Parathyroid adenoma (tissue), 2 donors: Measurements from ENCODE around the gene RNF125.

Source experiments
- H2AFZ ChIP-seq: fragments of 300-600 bp; sonication (generic); one replicate; pipeline ENCODE4 v1.7.0; 2017; ENCODE audit warnings: antibody characterized with exemption, mild to moderate bottlenecking
- H3K27ac ChIP-seq: fragments of 300-600 bp; sonication (generic); one replicate; pipeline ENCODE4 v1.7.0; 2017
- H3K27me3 ChIP-seq: fragments of 300-600 bp; sonication (generic); one replicate; pipeline ENCODE4 v1.7.0; 2017; ENCODE audit warnings: low read length; ENCODE audit not compliant: control insufficient read depth, insufficient read depth
- H3K36me3 ChIP-seq: fragments of 300-600 bp; sonication (generic); one replicate; pipeline ENCODE4 v1.7.0; 2017; ENCODE audit warnings: low read length; ENCODE audit not compliant: control insufficient read depth, insufficient read depth
- H3K4me1 ChIP-seq: fragments of 300-600 bp; sonication (generic); one replicate; pipeline ENCODE4 v1.7.0; 2017; ENCODE audit warnings: control low read depth
- H3K4me2 ChIP-seq: fragments of 300-600 bp; sonication (generic); one replicate; pipeline ENCODE4 v1.7.0; 2017; ENCODE audit warnings: low read length
- H3K4me3 ChIP-seq: fragments of 300-600 bp; sonication (generic); one replicate; pipeline ENCODE4 v1.7.0; 2017; ENCODE audit warnings: low read depth, low read length
- H3K79me2 ChIP-seq: fragments of 300-600 bp; sonication (generic); one replicate; pipeline ENCODE4 v1.7.0; 2017; ENCODE audit warnings: control low read depth
- H3K9ac ChIP-seq: fragments of 300-600 bp; sonication (generic); one replicate; pipeline ENCODE4 v1.7.0; 2017; ENCODE audit warnings: mild to moderate bottlenecking
- H3K9me3 ChIP-seq: fragments of 300-600 bp; sonication (generic); one replicate; pipeline ENCODE4 v1.7.0; 2017; ENCODE audit warnings: low read length; ENCODE audit not compliant: control insufficient read depth
- TF ChIP-seq, protein P1 (sequence below): fragments of 300-600 bp; sonication (generic); IDR thresholded peaks from one replicate; pipeline ENCODE4 v1.7.0; 2017; ENCODE audit warnings: antibody characterized with exemption, mild to moderate bottlenecking
- donor health status: primary hyperparathyroidism.

Gene RNF125

GRCh38 chr18:32049393-32050171 lies 31.0 kb downstream of the RNF125 start:
- H3K27ac ChIP-seq: peak overlapping the region; percentile 3
- H2AFZ ChIP-seq: no peak overlapping the region
- TF ChIP-seq, protein P1, sequence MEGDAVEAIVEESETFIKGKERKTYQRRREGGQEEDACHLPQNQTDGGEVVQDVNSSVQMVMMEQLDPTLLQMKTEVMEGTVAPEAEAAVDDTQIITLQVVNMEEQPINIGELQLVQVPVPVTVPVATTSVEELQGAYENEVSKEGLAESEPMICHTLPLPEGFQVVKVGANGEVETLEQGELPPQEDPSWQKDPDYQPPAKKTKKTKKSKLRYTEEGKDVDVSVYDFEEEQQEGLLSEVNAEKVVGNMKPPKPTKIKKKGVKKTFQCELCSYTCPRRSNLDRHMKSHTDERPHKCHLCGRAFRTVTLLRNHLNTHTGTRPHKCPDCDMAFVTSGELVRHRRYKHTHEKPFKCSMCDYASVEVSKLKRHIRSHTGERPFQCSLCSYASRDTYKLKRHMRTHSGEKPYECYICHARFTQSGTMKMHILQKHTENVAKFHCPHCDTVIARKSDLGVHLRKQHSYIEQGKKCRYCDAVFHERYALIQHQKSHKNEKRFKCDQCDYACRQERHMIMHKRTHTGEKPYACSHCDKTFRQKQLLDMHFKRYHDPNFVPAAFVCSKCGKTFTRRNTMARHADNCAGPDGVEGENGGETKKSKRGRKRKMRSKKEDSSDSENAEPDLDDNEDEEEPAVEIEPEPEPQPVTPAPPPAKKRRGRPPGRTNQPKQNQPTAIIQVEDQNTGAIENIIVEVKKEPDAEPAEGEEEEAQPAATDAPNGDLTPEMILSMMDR: no peak
- no peaks in the 10 kb centered on the region for H3K79me2 ChIP-seq
- H3K27me3 ChIP-seq: no peaks in the 10 kb centered on the region
- no peak overlapping the region for H3K9ac ChIP-seq
- H3K4me1 ChIP-seq: peaks cover 3% of the 10 kb centered on the region
- H3K36me3 ChIP-seq: no peaks in the 10 kb centered on the region
- no peak overlapping the region for H3K4me2 ChIP-seq
- H3K9me3 ChIP-seq: no peaks in the 10 kb centered on the region
- no peak overlapping the region for H3K4me3 ChIP-seq

DNA sequence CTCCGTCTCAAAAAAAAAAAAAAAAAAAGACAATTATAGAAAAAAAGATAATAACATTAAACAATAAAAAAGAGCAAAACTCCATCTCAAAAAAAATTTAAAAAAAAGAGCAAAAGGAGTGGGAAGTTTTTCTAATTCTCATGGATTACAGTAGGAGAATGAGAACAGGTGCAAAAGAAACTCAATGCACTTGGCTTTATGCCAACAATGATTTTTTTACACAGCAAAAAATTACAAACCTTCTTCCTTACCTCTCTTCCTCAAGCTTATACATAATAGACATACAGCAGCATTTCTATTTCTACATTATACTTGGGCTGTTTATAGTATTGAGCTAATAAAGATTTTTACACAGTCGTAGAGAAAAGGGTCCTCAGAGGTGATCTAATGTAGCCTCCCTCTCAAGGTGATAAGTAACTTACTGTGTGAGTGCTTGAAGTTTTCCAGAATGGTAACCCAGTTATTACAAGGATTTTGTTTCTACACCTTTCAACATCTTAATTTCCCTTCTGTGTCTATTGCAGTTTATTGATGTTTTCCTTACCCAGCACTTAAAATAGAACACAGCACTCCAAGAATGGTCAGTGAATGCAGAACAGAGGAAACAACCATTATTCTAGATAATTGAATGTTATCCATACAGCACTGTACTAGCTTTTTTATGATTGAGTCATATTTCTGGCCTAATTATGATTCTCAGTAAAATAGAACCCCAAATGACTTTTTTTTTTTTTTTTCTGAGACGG lies 38.2 kb downstream of the RNF125 start:
- H3K4me2 ChIP-seq: no peak overlapping the region
- H3K27ac ChIP-seq: no peak overlapping the region
- no peaks in the 10 kb centered on the region for H3K27me3 ChIP-seq
- H3K9me3 ChIP-seq: no peaks in the 10 kb centered on the region
- H2AFZ ChIP-seq: no peak overlapping the region
- no peaks in the 10 kb centered on the region for H3K4me1 ChIP-seq
- no peaks in the 10 kb centered on the region for H3K36me3 ChIP-seq
- no peak overlapping the region for H3K9ac ChIP-seq
- TF ChIP-seq, protein P1: no peak
- no peak overlapping the region for H3K4me3 ChIP-seq
- no peaks in the 10 kb centered on the region for H3K79me2 ChIP-seq

DNA sequence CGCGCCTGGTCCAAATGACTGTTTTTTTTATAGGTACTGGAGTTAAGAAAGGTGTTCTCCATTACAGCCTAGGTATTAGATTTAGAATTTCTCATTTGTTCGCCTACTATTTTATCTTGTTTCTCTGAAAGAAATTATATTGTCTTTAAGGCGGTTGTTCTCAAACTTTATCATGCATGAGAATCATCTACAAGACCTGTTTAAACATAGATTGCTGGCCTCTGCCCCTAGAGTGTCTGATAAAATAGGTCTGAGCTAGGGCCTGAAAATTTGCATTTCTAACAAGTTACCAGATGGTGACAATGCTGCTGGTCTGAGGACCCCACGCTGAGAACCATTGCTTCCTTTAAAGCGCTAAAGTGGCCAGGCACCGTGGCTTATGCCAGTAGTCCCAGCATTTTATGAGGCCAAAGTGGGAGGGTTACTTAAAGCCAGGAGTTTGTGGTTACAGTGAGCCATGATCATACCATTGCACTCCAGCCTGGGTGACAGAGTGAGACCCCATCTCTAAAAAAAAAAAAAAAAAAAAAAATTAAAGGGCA lies 39.1 kb downstream of the RNF125 start:
- H3K4me2 ChIP-seq: no peak overlapping the region
- H2AFZ ChIP-seq: no peak overlapping the region
- H3K4me3 ChIP-seq: no peak overlapping the region
- no peaks in the 10 kb centered on the region for H3K36me3 ChIP-seq
- no peaks in the 10 kb centered on the region for H3K79me2 ChIP-seq
- no peak overlapping the region for H3K9ac ChIP-seq
- H3K27ac ChIP-seq: no peak overlapping the region
- TF ChIP-seq, protein P1: no peak
- no peaks in the 10 kb centered on the region for H3K27me3 ChIP-seq
- no peaks in the 10 kb centered on the region for H3K9me3 ChIP-seq
- no peaks in the 10 kb centered on the region for H3K4me1 ChIP-seq

DNA sequence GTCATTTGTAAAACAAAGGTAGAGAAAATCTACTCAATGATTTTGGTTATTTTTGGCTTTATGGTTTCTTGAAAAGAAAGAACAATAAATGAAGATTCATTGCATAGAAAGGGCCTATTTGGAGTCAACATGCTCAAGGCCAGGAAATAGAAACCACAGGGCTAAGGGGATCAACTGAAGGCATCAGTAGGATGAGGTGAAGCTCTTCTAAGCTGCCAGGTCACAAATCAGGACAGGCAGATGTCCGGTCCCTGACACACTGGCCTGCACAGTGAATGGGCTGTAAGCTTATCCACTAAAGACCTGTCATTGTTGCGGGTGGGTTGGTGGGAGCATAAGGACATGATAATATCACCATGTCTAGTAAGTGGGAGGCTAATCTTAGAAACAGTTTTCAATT lies 41.4 kb downstream of the RNF125 start:
- H3K36me3 ChIP-seq: no peaks in the 10 kb centered on the region
- no peak overlapping the region for H3K9ac ChIP-seq
- no peak overlapping the region for H3K4me3 ChIP-seq
- H3K4me2 ChIP-seq: no peak overlapping the region
- no peaks in the 10 kb centered on the region for H3K4me1 ChIP-seq
- H3K27ac ChIP-seq: no peak overlapping the region
- H3K79me2 ChIP-seq: no peaks in the 10 kb centered on the region
- TF ChIP-seq, protein P1: no peak
- H3K9me3 ChIP-seq: no peaks in the 10 kb centered on the region
- no peaks in the 10 kb centered on the region for H3K27me3 ChIP-seq
- no peak overlapping the region for H2AFZ ChIP-seq
